A549 (cell line): Measurements from ENCODE around the gene PFAS. TPM values are rescaled to one million over a fixed set of nuclear protein-coding genes. Genes with fewer than 3 reads are reported as not detected.

ENCODE experiments used
- ATAC-seq, 2 experiments: fragments of 200-7000 bp in 1 of 2; fragments of >200 bp in 1 of 2; cut with Nextera tagmentation in 1 of 2; cut with Tn5 transposase in 1 of 2; 3 replicates each; pipeline versions ENCODE4 v1.8.0 to v1.9.1; 2018 to 2020; ENCODE audit warnings: mild to moderate bottlenecking in 1 of 2, moderate library complexity in 1 of 2
- CTCF ChIA-PET: fragments of 300-600 bp; sonication (Branson Sonifier 250); formaldehyde crosslinking; extraction: SDS; loops from one replicate; lab custom pipeline; 2021; ENCODE audit warnings: antibody characterized with exemption, inconsistent platforms; lab: Yijun Ruan, JAX
- POLR2A ChIA-PET: fragments of 350-600 bp; formaldehyde crosslinking; extraction: SDS; loops from one replicate; lab custom pipeline; 2021; ENCODE audit warnings: antibody characterized with exemption, inconsistent platforms; lab: Yijun Ruan, JAX
- DNase-seq, 2 experiments: peaks; one replicate each; pipeline versions ENCODE4 v3.0.0 to v3.0.0-alpha.2; 2011 to 2016; ENCODE audit warnings: low read depth in 1 of 2, low spot score in 1 of 2
- FAIRE-seq: peaks from 2 replicates; lab custom pipeline; 2011; peaks lifted over from hg19 to GRCh38; lab: Jason Lieb, UNC
- H3K27ac ChIP-seq, 2 experiments: fragments of >200 bp; sonication (Bioruptor Twin); formaldehyde crosslinking; 3 replicates each; pipeline ENCODE4 v1.5.1; 2016 to 2017
- H3K4me1 ChIP-seq: fragments of >200 bp; sonication (Bioruptor Twin); formaldehyde crosslinking; 3 replicates; pipeline ENCODE4 v1.6.1; 2016
- H3K4me2 ChIP-seq: fragments of >200 bp; sonication (Bioruptor Twin); formaldehyde crosslinking; 3 replicates; pipeline ENCODE4 v1.6.1; 2016
- H3K4me3 ChIP-seq: fragments of >200 bp; sonication (Bioruptor Twin); formaldehyde crosslinking; 3 replicates; pipeline ENCODE4 v1.5.1; 2016
- H3K9me3 ChIP-seq: fragments of >200 bp; sonication (Bioruptor Twin); formaldehyde crosslinking; 3 replicates; pipeline ENCODE4 v1.6.1; 2016
- ATOH8 ChIP-seq: fragments of 250-450 bp; sonication (Bioruptor Pico); IDR thresholded peaks from 2 replicates; pipeline ENCODE4 v1.5.0; 2020; ENCODE audit warnings: low read depth, mild to moderate bottlenecking, moderate library complexity
- CEBPB ChIP-seq, 2 experiments: fragments of >200 bp in 1 of 2; sonication (Bioruptor Twin) in 1 of 2; formaldehyde crosslinking in 1 of 2; IDR thresholded peaks; 2 replicates each; pipeline ENCODE4 v1.6.1; 2012 to 2016
- E2F6 ChIP-seq: IDR thresholded peaks from 2 replicates; pipeline ENCODE4 v1.6.1; 2012; ENCODE audit warnings: low read depth, borderline replicate concordance
- EHMT2 ChIP-seq: fragments of 200-600 bp; sonication (generic); IDR thresholded peaks from 2 replicates; pipeline ENCODE4 v1.6.1; 2016; ENCODE audit warnings: antibody characterized with exemption, low read depth, mild to moderate bottlenecking, moderate library complexity
- FOSB ChIP-seq: fragments of 250-450 bp; sonication (Bioruptor Pico); IDR thresholded peaks from 2 replicates; pipeline ENCODE4 v1.5.0; 2020; ENCODE audit warnings: mild to moderate bottlenecking, moderate library complexity
- HDAC2 ChIP-seq: fragments of 200-600 bp; sonication (generic); IDR thresholded peaks from 2 replicates; pipeline ENCODE4 v1.6.1; 2016
- HES2 ChIP-seq: fragments of >200 bp; sonication (Bioruptor Twin); formaldehyde crosslinking; IDR thresholded peaks from 2 replicates; pipeline ENCODE4 v1.6.1; 2016
- HEYL ChIP-seq: fragments of 250-450 bp; sonication (Bioruptor Pico); IDR thresholded peaks from 2 replicates; pipeline ENCODE4 v1.8.0; 2021; ENCODE audit warnings: mild to moderate bottlenecking, moderate library complexity
- HMGXB4 ChIP-seq: fragments of 250-450 bp; sonication (Bioruptor Pico); IDR thresholded peaks from 2 replicates; pipeline ENCODE4 v1.5.0; 2021; ENCODE audit warnings: mild to moderate bottlenecking, moderate library complexity, borderline replicate concordance
- HOXA7 ChIP-seq: fragments of 250-450 bp; sonication (Bioruptor Pico); IDR thresholded peaks from 2 replicates; pipeline ENCODE4 v1.5.0; 2020; ENCODE audit warnings: mild to moderate bottlenecking, moderate library complexity
- JUN ChIP-seq, 2 experiments: fragments of >200 bp; sonication (Bioruptor Twin); formaldehyde crosslinking; IDR thresholded peaks; 2 replicates in 1 of 2; 3 replicates in 1 of 2; pipeline ENCODE4 v1.6.1; 2016 to 2017
- JUNB ChIP-seq: fragments of >200 bp; sonication (Bioruptor Twin); formaldehyde crosslinking; IDR thresholded peaks from 2 replicates; pipeline ENCODE4 v1.6.1; 2016
- MAFK ChIP-seq: fragments of 450-650 bp; IDR thresholded peaks from 2 replicates; pipeline ENCODE4 v1.6.1; 2014; ENCODE audit not compliant: partially characterized antibody
- MAX ChIP-seq: IDR thresholded peaks from 2 replicates; pipeline ENCODE4 v1.6.1; 2012
- MAZ ChIP-seq: fragments of 150-350 bp; IDR thresholded peaks from 2 replicates; pipeline ENCODE4 v1.6.1; 2014; ENCODE audit warnings: antibody characterized with exemption, low read depth, low read length, borderline replicate concordance
- NFE2L2 ChIP-seq: fragments of 150-350 bp; conservative IDR thresholded peaks from 2 replicates; pipeline ENCODE4 v1.6.1; 2014; ENCODE audit warnings: low read length
- NR3C1 ChIP-seq: fragments of >200 bp; sonication (Bioruptor Twin); formaldehyde crosslinking; IDR thresholded peaks from 3 replicates; pipeline ENCODE4 v1.6.1; 2017
- PBX3 ChIP-seq: IDR thresholded peaks from 2 replicates; pipeline ENCODE4 v1.6.1; 2012
- POLR2AphosphoS2 ChIP-seq: conservative IDR thresholded peaks from 2 replicates; pipeline ENCODE4 v1.6.1; 2012; ENCODE audit warnings: low read length, improper control_type of control experiment, inconsistent platforms
- RNF2 ChIP-seq: fragments of 200-600 bp; sonication (generic); IDR thresholded peaks from 2 replicates; pipeline ENCODE4 v1.6.1; 2016; ENCODE audit warnings: low read depth, mild to moderate bottlenecking, antibody characterized with exemption, moderate library complexity, borderline replicate concordance
- SMC3 ChIP-seq: fragments of >200 bp; sonication (Bioruptor Twin); formaldehyde crosslinking; IDR thresholded peaks from 3 replicates; pipeline ENCODE4 v1.6.1; 2018; ENCODE audit warnings: inconsistent platforms
- TFCP2L1 ChIP-seq: fragments of 250-450 bp; sonication (Bioruptor Pico); IDR thresholded peaks from 2 replicates; pipeline ENCODE4 v1.5.0; 2021; ENCODE audit warnings: mild to moderate bottlenecking
- USF2 ChIP-seq: fragments of 450-650 bp; IDR thresholded peaks from 2 replicates; pipeline ENCODE4 v1.6.1; 2014; ENCODE audit warnings: antibody characterized with exemption
- ZFP36 ChIP-seq: fragments of 450-650 bp; IDR thresholded peaks from 2 replicates; pipeline ENCODE4 v1.6.1; 2014; ENCODE audit warnings: borderline replicate concordance; ENCODE audit not compliant: partially characterized antibody
- WGBS: methylation state at CpG from one replicate; pipeline ENCODE4 v1.1.6; 2017; ENCODE audit errors: missing lambda C conversion rate; 5-methylcytosine and 5-hydroxymethylcytosine counted together
- polyA plus RNA-seq, 4 experiments: library from polyadenylated mRNA; depleted of rRNA in 3 of 4; stranded (reverse); fragments of >200 nt; fragmentation: RNase III in 1 of 4; extraction: RNeasy Plus Mini Kit Qiagen cat#74134 plus additional on column Dnase treatment in 1 of 4; gene quantifications; 2 replicates in 3 of 4; 3 replicates in 1 of 4; pipeline ENCODE4 v1.2.3, GENCODE V29; 2011 to 2017

PFAS gene
- polyA plus RNA-seq, 2 of the 4 experiments (the other 2 are of a cell fraction) = 51.9 to 58.2 TPM

GRCh38 chr17:8204761-8205555 is 44.1 kb upstream of the PFAS start:
- Histone ChIP-seq H3K27ac (no peak overlapping the region), H3K4me1 (peaks cover 12% of the 10 kb centered on the region), H3K4me3 (no peak overlapping the region)
- 88% methylated on average over 18 of the region's 19 CpGs for WGBS
- POLR2A ChIA-PET = interaction anchor here (1.4 kb wide), 1 partner anchor 32 kb away, joined by 4 read pairs; no protein-coding TSS in a partner anchor
- FAIRE-seq (no peak), ATAC-seq (no peak)
- peak; percentile 76; the same call in 1 of the 2 replicates for TF ChIP-seq HOXA7 (CRISPR knock-in tag)
- TF ChIP-seq PBX3 = 0 out of 2 replicates have a peak, but pooled peaks have one; percentile 26
- peak; percentile 68; the same call in 1 of the 2 replicates for TF ChIP-seq POLR2AphosphoS2
- peak in 1 of 2 experiments; percentile 17; a peak in 2 of 5 replicates for TF ChIP-seq JUN (IDR thresholded peaks at IDR 0.05)
- no peak for TF ChIP-seq FOSB (CRISPR knock-in tag)
- no peak for TF ChIP-seq HES2
- peak; percentile 66; the same call in 1 of the 2 replicates for TF ChIP-seq TFCP2L1 (CRISPR knock-in tag)
- TF ChIP-seq HDAC2 = no peak
- TF ChIP-seq, all 56 proteins: peak for 5
- no peak overlapping the region for H3K4me2 ChIP-seq
- H3K9me3 ChIP-seq = no peaks in the 10 kb centered on the region
- DNase-seq = no peak
- CTCF ChIA-PET = interaction anchor here (0.9 to 17.8 kb wide), 2 partner anchors 8 to 15 kb away, joined by 4 to 164 read pairs; partner anchors contain the start of gene BORCS6

GRCh38 chr17:8206536-8206935 is 42.6 kb upstream of the PFAS start:
- POLR2A ChIA-PET = no interaction called here
- CTCF ChIA-PET = interaction anchor here (0.7 to 17.8 kb wide), 8 partner anchors 8 to 94 kb away, joined by 3 to 164 read pairs (median 4); partner anchors contain the start of genes BORCS6 and HES7
- ATAC-seq (no peak), FAIRE-seq (no peak)
- 94% methylated on average over 11 of the region's 12 CpGs for WGBS
- Histone ChIP-seq H3K4me3 (no peak overlapping the region), H3K4me2 (no peak overlapping the region)
- TF ChIP-seq MAFK (no peak), ZFP36 (no peak), ATOH8 (no peak), MAZ (no peak)
- TF ChIP-seq, all 56 proteins: peak for 0
- DNase-seq = no peak
- Histone ChIP-seq H3K9me3 (no peaks in the 10 kb centered on the region), H3K27ac (no peak overlapping the region), H3K4me1 (peaks cover 19% of the 10 kb centered on the region)

GRCh38 chr17:8209907-8210760 is 39.0 kb upstream of the PFAS start, which contains the start of gene AURKB:
Gene AURKB (minus strand): TSS chr17:8210575. CDS start chr17:8210224, 351 bp downstream.
- WGBS = under 1% methylated on average over 46 of the region's 46 CpGs
- ChIA-PET CTCF (interaction anchor here (0.6 to 17.8 kb wide), 13 partner anchors 9 to 929 kb away, joined by 3 to 164 read pairs (median 4); partner anchors contain the start of gene BORCS6), POLR2A (interaction anchor here (0.7 to 4.6 kb wide), 12 partner anchors 11 to 85 kb away, joined by 3 to 31 read pairs (median 4); partner anchors contain the start of gene SLC25A35)
- Histone ChIP-seq H3K4me3 (peak within 1 kb of the TSS; percentile 64), H3K4me2 (peak within 1 kb of the TSS; percentile 80), H3K9me3 (no peaks in the 10 kb centered on the region), H3K27ac (peak within 1 kb of the TSS; percentile 78 to 89), H3K4me1 (peaks cover 19% of the 10 kb centered on the region)
- DNase-seq (peak; percentile 98), ATAC-seq (peak; percentile 94 to 99), FAIRE-seq (peak; percentile 92)
- no peak for TF ChIP-seq POLR2AphosphoS2
- TF ChIP-seq MAFK = no peak
- TF ChIP-seq HMGXB4 (CRISPR knock-in tag) = peak; percentile 70; the same call in 1 of the 2 replicates
- TF ChIP-seq E2F6 = peak; percentile 98
- no peak for TF ChIP-seq JUNB
- peak; percentile 29; the same call in 1 of the 2 replicates for TF ChIP-seq USF2
- TF ChIP-seq FOSB (CRISPR knock-in tag) = no peak; the same call in 1 of the 2 replicates
- TF ChIP-seq RNF2 = no peak
- TF ChIP-seq HEYL = no peak
- no peak for TF ChIP-seq NFE2L2
- no peak for TF ChIP-seq SMC3
- peak; percentile 98 for TF ChIP-seq MAX
- TF ChIP-seq CEBPB (IDR thresholded peaks at IDR 0.05) = peak; percentile 24 to 73; a peak in 3 of 4 replicates
- TF ChIP-seq EHMT2 = no peak
- no peak for TF ChIP-seq NR3C1
